ENCODE data around the gene STOX2. TPM values are rescaled to one million over a fixed set of nuclear protein-coding genes. Genes with fewer than 3 reads are reported as not detected.
A peak's percentile ranks its signal among the peaks of the same experiment; 100 is the strongest.

The STOX2 gene
- total and polyA plus RNA-seq, 10 donors: 0.53 to 42.8 (median 28.6) TPM

DNA sequence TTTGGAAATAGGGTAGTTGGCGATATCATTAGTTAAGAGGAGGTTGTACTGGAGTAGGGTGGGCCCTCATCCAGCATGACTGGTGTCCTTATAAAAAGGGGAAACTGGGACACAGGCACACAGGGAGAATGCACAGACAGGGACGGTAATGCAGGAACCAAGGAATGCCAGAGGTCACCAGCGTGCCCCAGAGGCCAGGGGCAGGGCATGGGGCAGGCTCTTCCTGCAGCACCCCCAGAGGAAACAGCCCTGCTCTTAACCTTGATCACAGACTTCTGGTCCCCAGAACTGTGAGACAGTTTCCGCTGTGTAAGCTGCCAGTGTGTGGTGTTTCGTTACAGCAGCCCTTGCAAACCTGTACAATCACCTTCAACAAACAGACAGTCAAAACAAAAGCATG is 15.9 kb upstream of the STOX2 start:
- H3K27me3 ChIP-seq (replicated peaks in 1 of 7): no peaks in the 10 kb centered on the region

DNA sequence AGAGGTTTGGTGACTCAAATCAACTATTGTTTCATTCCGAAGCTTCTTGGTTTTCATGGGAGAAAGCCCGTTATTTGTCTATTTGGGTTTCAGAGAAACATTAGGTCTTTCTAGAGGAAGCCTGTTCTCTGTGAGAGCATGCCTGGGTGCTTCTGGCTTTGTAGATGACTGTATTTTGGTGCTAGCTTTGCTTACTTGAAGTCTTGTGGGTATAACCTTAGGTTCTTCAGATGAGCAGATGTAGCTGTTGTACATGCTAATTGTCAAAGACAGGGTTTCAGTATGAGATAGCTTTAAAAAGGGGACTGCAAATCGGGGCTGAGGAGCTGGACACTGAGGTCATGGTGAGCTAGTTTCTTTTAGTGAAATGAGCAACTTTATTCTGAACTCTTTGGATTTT is 7.9 kb upstream of the STOX2 start:
- intact Hi-C loops (cut with DNase I; ENCODE audit: low total_unique reads): no loop called here
- Histone ChIP-seq H3K4me3 (no peak overlapping the region), H3K36me3 (no peaks in the 10 kb centered on the region), H3K27me3 (replicated peaks in 1 of 7) (no peaks in the 10 kb centered on the region), H3K9me3 (peaks cover 0 to 15% (median 9%) of the 10 kb centered on the region in 8 donors), H3K4me1 (no peaks in the 10 kb centered on the region), H3K27ac (no peak overlapping the region)
- TF ChIP-seq, protein P1, sequence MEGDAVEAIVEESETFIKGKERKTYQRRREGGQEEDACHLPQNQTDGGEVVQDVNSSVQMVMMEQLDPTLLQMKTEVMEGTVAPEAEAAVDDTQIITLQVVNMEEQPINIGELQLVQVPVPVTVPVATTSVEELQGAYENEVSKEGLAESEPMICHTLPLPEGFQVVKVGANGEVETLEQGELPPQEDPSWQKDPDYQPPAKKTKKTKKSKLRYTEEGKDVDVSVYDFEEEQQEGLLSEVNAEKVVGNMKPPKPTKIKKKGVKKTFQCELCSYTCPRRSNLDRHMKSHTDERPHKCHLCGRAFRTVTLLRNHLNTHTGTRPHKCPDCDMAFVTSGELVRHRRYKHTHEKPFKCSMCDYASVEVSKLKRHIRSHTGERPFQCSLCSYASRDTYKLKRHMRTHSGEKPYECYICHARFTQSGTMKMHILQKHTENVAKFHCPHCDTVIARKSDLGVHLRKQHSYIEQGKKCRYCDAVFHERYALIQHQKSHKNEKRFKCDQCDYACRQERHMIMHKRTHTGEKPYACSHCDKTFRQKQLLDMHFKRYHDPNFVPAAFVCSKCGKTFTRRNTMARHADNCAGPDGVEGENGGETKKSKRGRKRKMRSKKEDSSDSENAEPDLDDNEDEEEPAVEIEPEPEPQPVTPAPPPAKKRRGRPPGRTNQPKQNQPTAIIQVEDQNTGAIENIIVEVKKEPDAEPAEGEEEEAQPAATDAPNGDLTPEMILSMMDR (IDR thresholded peaks at IDR 0.05 in 8 of 11, conservative IDR thresholded peaks at IDR 0.05 in 3 of 11): no peak
- TF ChIP-seq POLR2AphosphoS5 (IDR thresholded peaks at IDR 0.05) (no peak), POLR2A (IDR thresholded peaks at IDR 0.05) (no peak)
- DNase-seq: no peak
- 84 to 94% (median 89%) methylated on average over 3 of the region's 3 CpGs for WGBS, 5 donors

More for the DNA sequence above, 15.9 kb upstream of the STOX2 start:
- no peak for DNase-seq
- intact Hi-C loops (cut with DNase I; ENCODE audit: low total_unique reads): no loop called here
- Histone ChIP-seq H3K4me3 (no peak overlapping the region), H3K9me3 (no peaks in the 10 kb centered on the region), H3K4me1 (peaks cover 0 to 4% (median 0%) of the 10 kb centered on the region in 6 donors), H3K36me3 (no peaks in the 10 kb centered on the region), H3K27ac (peak overlapping the region in 1 of 8 donors; percentile 21)
- TF ChIP-seq, protein P1 (IDR thresholded peaks at IDR 0.05 in 8 of 11, conservative IDR thresholded peaks at IDR 0.05 in 3 of 11): no peak
- TF ChIP-seq POLR2AphosphoS5 (IDR thresholded peaks at IDR 0.05): peak in 2 of 3 donors; percentile 22 to 53
- WGBS, 5 donors: 60 to 82% (median 70%) methylated on average over 5 of the region's 5 CpGs

DNA sequence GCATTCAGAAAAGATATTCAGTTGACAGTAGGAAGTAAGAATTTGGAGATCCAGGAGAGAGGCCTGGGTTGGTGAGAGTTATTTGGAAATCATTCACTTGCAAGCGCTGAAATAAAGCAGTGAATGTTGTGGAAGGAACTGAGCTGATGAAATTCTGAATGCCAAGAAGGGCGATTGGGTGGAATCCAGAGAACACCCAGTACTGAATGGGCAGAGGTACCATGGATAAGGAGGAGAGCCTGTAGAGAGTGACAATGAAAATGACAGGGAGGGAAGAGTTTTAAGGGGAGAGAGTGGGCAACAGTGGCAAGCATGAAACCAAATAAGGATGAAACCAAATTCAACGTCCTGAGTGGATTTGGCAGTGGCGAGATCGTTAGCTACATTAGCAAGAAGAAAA is 6.7 kb upstream of the STOX2 start:
- 80 to 92% (median 84%) methylated on average over 5 of the region's 5 CpGs for WGBS, 5 donors

DNA sequence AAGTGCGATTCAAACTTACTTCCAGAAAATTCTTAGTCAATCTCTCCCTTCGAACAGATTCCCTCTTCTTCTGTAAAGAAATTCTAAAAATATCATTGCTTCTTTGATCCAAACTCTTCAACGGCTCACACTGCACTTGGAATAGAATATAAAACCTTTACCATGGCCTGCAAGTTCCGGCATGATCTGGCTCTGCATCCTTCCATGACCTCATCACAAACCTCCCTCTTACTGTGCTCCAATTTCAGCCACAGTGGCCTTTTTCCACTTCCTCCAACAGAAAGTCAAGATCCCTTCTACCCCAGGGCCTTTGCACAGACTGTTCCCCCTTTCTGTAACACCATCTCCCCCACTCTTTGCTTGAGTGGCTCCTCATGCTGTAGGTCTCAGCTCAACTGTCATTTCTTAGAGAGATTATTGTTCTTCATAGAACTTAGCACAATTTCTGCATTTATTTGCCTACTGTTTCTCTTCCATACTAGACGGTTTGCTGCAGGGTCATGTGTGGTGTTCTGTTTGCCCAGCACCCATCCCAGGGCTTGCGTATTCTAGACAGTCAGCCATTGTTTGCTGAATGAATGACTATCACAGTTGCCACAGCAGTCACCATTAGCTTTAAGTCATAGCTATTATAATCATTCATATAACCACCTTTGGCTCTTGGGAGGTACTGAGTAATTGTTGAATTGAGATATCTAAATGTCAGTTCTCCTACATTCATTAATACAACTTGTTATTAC is 1.9 kb upstream of the STOX2 start:
- WGBS, 5 donors: 84 to 94% (median 89%) methylated on average over 6 of the region's 6 CpGs
- no peak for DNase-seq
- Histone ChIP-seq H3K9me3 (peaks cover 0 to 15% (median 9%) of the 10 kb centered on the region in 8 donors), H3K27me3 (replicated peaks in 1 of 7) (peaks cover 0 to 55% (median 26%) of the 10 kb centered on the region in 7 donors), H3K4me1 (peaks cover 4 to 39% (median 29%) of the 10 kb centered on the region in 6 donors), H3K27ac (no peak overlapping the region), H3K4me3 (no peak overlapping the region), H3K36me3 (no peaks in the 10 kb centered on the region)
- TF ChIP-seq, protein P1 (IDR thresholded peaks at IDR 0.05 in 8 of 11, conservative IDR thresholded peaks at IDR 0.05 in 3 of 11): no peak
- no peak for TF ChIP-seq POLR2A (IDR thresholded peaks at IDR 0.05)
- intact Hi-C loops (cut with DNase I; ENCODE audit: low total_unique reads): no loop called here

More for the DNA sequence above, 6.7 kb upstream of the STOX2 start:
- H3K36me3 ChIP-seq: no peaks in the 10 kb centered on the region
- H3K4me1 ChIP-seq: no peaks in the 10 kb centered on the region
- intact Hi-C loops (cut with DNase I; ENCODE audit: low total_unique reads): no loop called here
- no peak overlapping the region for H3K27ac ChIP-seq
- H3K9me3 ChIP-seq: peaks cover 0 to 15% (median 9%) of the 10 kb centered on the region in 8 donors
- DNase-seq: no peak
- TF ChIP-seq, protein P1 (IDR thresholded peaks at IDR 0.05 in 8 of 11, conservative IDR thresholded peaks at IDR 0.05 in 3 of 11): no peak
- no peak for TF ChIP-seq POLR2AphosphoS5 (IDR thresholded peaks at IDR 0.05)
- no peak for TF ChIP-seq POLR2A (IDR thresholded peaks at IDR 0.05)
- H3K4me3 ChIP-seq: no peak overlapping the region
- peaks cover 0 to 11% (median 0%) of the 10 kb centered on the region in 7 donors for H3K27me3 ChIP-seq (replicated peaks in 1 of 7)
